ENCODE measurements around the gene EDNRB.

DNA sequence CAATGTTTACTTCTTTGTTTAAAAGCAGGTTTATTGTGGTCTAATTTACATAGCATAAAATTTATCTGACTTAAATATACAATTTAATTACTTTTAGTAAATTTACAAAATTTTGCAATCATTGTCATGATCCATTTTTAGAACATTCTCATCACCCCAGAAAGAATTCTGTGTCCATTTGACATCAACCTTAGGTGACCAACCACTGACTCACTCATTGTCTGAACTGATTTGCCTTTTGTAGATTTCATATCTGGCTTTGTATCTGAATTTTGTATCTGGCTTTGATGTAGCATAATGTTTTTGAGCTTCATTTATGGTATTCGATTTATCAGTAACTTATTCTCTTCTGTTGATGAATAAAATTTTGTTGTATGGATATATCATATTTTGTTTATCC, 40.4 kb downstream of the EDNRB start:
- no peak for TF ChIP-seq POLR2A (IDR thresholded peaks at IDR 0.05)
- TF ChIP-seq, protein P1, sequence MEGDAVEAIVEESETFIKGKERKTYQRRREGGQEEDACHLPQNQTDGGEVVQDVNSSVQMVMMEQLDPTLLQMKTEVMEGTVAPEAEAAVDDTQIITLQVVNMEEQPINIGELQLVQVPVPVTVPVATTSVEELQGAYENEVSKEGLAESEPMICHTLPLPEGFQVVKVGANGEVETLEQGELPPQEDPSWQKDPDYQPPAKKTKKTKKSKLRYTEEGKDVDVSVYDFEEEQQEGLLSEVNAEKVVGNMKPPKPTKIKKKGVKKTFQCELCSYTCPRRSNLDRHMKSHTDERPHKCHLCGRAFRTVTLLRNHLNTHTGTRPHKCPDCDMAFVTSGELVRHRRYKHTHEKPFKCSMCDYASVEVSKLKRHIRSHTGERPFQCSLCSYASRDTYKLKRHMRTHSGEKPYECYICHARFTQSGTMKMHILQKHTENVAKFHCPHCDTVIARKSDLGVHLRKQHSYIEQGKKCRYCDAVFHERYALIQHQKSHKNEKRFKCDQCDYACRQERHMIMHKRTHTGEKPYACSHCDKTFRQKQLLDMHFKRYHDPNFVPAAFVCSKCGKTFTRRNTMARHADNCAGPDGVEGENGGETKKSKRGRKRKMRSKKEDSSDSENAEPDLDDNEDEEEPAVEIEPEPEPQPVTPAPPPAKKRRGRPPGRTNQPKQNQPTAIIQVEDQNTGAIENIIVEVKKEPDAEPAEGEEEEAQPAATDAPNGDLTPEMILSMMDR (IDR thresholded peaks at IDR 0.05 in 8 of 11, conservative IDR thresholded peaks at IDR 0.05 in 3 of 11), result no peak

Measured in spleen (tissue), 7 donors.